Neutrophil (primary cell): ENCODE results near the gene TENT5C.

Experiments used
- H3K27ac ChIP-seq: fragments of 200-600 bp; sonication (generic); 2 replicates; pipeline ENCODE4 v1.5.1; 2016; ENCODE audit warnings: mild to moderate bottlenecking, moderate library complexity
- H3K27me3 ChIP-seq: fragments of 200-600 bp; sonication (generic); 2 replicates; pipeline ENCODE4 v1.6.0; 2016; ENCODE audit warnings: mild to moderate bottlenecking
- H3K36me3 ChIP-seq: fragments of 200-600 bp; sonication (generic); 2 replicates; pipeline ENCODE4 v1.5.1; 2017
- H3K4me1 ChIP-seq, 2 experiments: fragments of 200-600 bp in 1 of 2; sonication (generic) in 1 of 2; 1 replicate in 1 of 2; 2 replicates in 1 of 2; pipeline versions ENCODE4 v1.5.1 to v1.6.1; 2013 to 2016; ENCODE audit warnings: low read depth in 1 of 2, low read length in 1 of 2, mild to moderate bottlenecking in 1 of 2, moderate library complexity in 1 of 2; ENCODE audit not compliant: control insufficient read depth in 1 of 2, insufficient read depth in 1 of 2
- H3K4me3 ChIP-seq, 2 experiments: fragments of 200-600 bp in 1 of 2; sonication (generic) in 1 of 2; 1 replicate in 1 of 2; 2 replicates in 1 of 2; pipeline ENCODE4 v1.5.1; 2013 to 2016; ENCODE audit warnings: low read depth in 1 of 2, low read length in 1 of 2, mild to moderate bottlenecking in 1 of 2, moderate library complexity in 1 of 2
- H3K9me3 ChIP-seq: fragments of 200-600 bp; sonication (generic); 2 replicates; pipeline ENCODE4 v1.5.1; 2016
- CTCF ChIP-seq: fragments of 200-600 bp; sonication (generic); IDR thresholded peaks from 2 replicates; pipeline ENCODE4 v1.5.1; 2016; ENCODE audit warnings: antibody characterized with exemption

Gene TENT5C

GRCh38 chr1:117657031-117657430, 51.2 kb downstream of the TENT5C start:
- H3K27me3 ChIP-seq, result no peaks in the 10 kb centered on the region
- no peaks in the 10 kb centered on the region for H3K36me3 ChIP-seq
- H3K27ac ChIP-seq, result no peak overlapping the region
- no peak for TF ChIP-seq CTCF
- H3K4me3 ChIP-seq, result no peak overlapping the region
- peaks cover 0 to 2% of the 10 kb centered on the region in 2 experiments for H3K4me1 ChIP-seq
- H3K9me3 ChIP-seq, result no peaks in the 10 kb centered on the region

- Histone ChIP-seq H3K27me3 (no peaks in the 10 kb centered on the region), H3K4me1 (peaks cover 0 to 2% of the 10 kb centered on the region in 2 experiments), H3K9me3 (no peaks in the 10 kb centered on the region), H3K4me3 (no peak overlapping the region), H3K36me3 (no peaks in the 10 kb centered on the region), H3K27ac (no peak overlapping the region)
- TF ChIP-seq CTCF, result no peak
Measured at GRCh38 chr1:117657949-117658660, 52.3 kb downstream of the TENT5C start.

GRCh38 chr1:117658676-117659075, 52.8 kb downstream of the TENT5C start:
- TF ChIP-seq CTCF, result no peak
- Histone ChIP-seq H3K9me3 (no peaks in the 10 kb centered on the region), H3K27me3 (no peaks in the 10 kb centered on the region), H3K27ac (no peak overlapping the region), H3K36me3 (no peaks in the 10 kb centered on the region), H3K4me3 (no peak overlapping the region), H3K4me1 (peaks cover 0 to 2% of the 10 kb centered on the region in 2 experiments)

GRCh38 chr1:117659550-117660270, 53.9 kb downstream of the TENT5C start:
- Histone ChIP-seq H3K4me1 (no peaks in the 10 kb centered on the region), H3K27me3 (no peaks in the 10 kb centered on the region), H3K36me3 (no peaks in the 10 kb centered on the region), H3K4me3 (no peak overlapping the region), H3K9me3 (no peaks in the 10 kb centered on the region), H3K27ac (no peak overlapping the region)
- no peak for TF ChIP-seq CTCF

- TF ChIP-seq CTCF, result no peak
- no peaks in the 10 kb centered on the region for H3K4me1 ChIP-seq
- H3K36me3 ChIP-seq, result no peaks in the 10 kb centered on the region
- H3K27ac ChIP-seq, result no peak overlapping the region
- no peaks in the 10 kb centered on the region for H3K27me3 ChIP-seq
- no peak overlapping the region for H3K4me3 ChIP-seq
- H3K9me3 ChIP-seq, result no peaks in the 10 kb centered on the region
Measured at GRCh38 chr1:117660271-117660965, 54.6 kb downstream of the TENT5C start.
